GDM1 (cell line): ENCODE results near the gene MDFI.
"Not testable (repeated sequence)": the region's sequence is repeated elsewhere in the genome, so short reads cannot be mapped to it uniquely, and the experiment has no call there.

ENCODE experiments used
- DNase-seq: peaks from one replicate; lab custom pipeline; 2025; lab: John Stamatoyannopoulos, UW

The MDFI gene

GRCh38 chr6:41602864-41603608 lies 35.2 kb upstream of the MDFI start:
- peak; percentile 77 for DNase-seq

GRCh38 chr6:41604006-41604405 lies 34.3 kb upstream of the MDFI start:
- DNase-seq, result no peak

GRCh38 chr6:41605649-41606048 lies 32.6 kb upstream of the MDFI start:
- no peak for DNase-seq

- no peak for DNase-seq
Measured at GRCh38 chr6:41607036-41607435, 31.2 kb upstream of the MDFI start.

GRCh38 chr6:41607736-41608135 lies 30.5 kb upstream of the MDFI start:
- no peak for DNase-seq

- DNase-seq, result no peak
Measured at GRCh38 chr6:41608443-41609151, 29.7 kb upstream of the MDFI start.

- no peak for DNase-seq
Measured at GRCh38 chr6:41614715-41615114, 23.6 kb upstream of the MDFI start.

GRCh38 chr6:41615311-41615710 lies 23.0 kb upstream of the MDFI start:
- DNase-seq, result no peak

- no peak for DNase-seq
Measured at GRCh38 chr6:41618598-41618997, 19.7 kb upstream of the MDFI start.

GRCh38 chr6:41619193-41619592 lies 19.1 kb upstream of the MDFI start:
- DNase-seq, result not testable (repeated sequence)

GRCh38 chr6:41621367-41621766 lies 16.9 kb upstream of the MDFI start:
- DNase-seq, result no peak

- no peak for DNase-seq
Measured at GRCh38 chr6:41621802-41622201, 16.5 kb upstream of the MDFI start.

GRCh38 chr6:41622206-41622988 lies 15.9 kb upstream of the MDFI start:
- DNase-seq, result no peak

- no peak for DNase-seq
Measured at GRCh38 chr6:41623330-41623729, 14.9 kb upstream of the MDFI start.

GRCh38 chr6:41624621-41625380 lies 13.5 kb upstream of the MDFI start:
- no peak for DNase-seq

GRCh38 chr6:41625442-41625841 lies 12.8 kb upstream of the MDFI start:
- DNase-seq, result no peak

- DNase-seq, result no peak
Measured at GRCh38 chr6:41626022-41626421, 12.2 kb upstream of the MDFI start.

GRCh38 chr6:41626917-41627316 lies 11.4 kb upstream of the MDFI start:
- DNase-seq, result peak; percentile 29

GRCh38 chr6:41629128-41629527 lies 9.1 kb upstream of the MDFI start:
- DNase-seq, result no peak

GRCh38 chr6:41630069-41630468 lies 8.2 kb upstream of the MDFI start:
- DNase-seq, result no peak

GRCh38 chr6:41630946-41631345 lies 7.3 kb upstream of the MDFI start:
- DNase-seq, result no peak

GRCh38 chr6:41633056-41633634 lies 5.1 kb upstream of the MDFI start:
- DNase-seq, result no peak
